Peyer's patch (tissue), 4 donors: ENCODE data around the gene CACNA1G. TPM values are rescaled to one million over a fixed set of nuclear protein-coding genes. Genes with fewer than 3 reads are reported as not detected.
A peak's percentile ranks its signal among the peaks of the same experiment; 100 is the strongest.

Source experiments
- DNase-seq, 3 donors: peaks; one replicate each; pipeline ENCODE4 v3.0.0-alpha.2; 2017 to 2019
- H3K27ac ChIP-seq, 4 donors: fragments of 200-600 bp; sonication (generic); one replicate each; pipeline ENCODE4 v1.5.1; 2016 to 2019
- H3K27me3 ChIP-seq, 2 donors: fragments of 200-600 bp; sonication (generic); one replicate each; pipeline ENCODE4 v1.5.1; 2019
- H3K36me3 ChIP-seq, 3 donors: fragments of 200-600 bp; sonication (generic); one replicate each; pipeline ENCODE4 v1.5.1; 2016 to 2019
- H3K4me1 ChIP-seq, 4 donors: fragments of 200-600 bp; sonication (generic); one replicate each; pipeline ENCODE4 v1.5.1; 2016 to 2019
- H3K4me3 ChIP-seq, 4 donors: fragments of 200-600 bp; sonication (generic); 1 replicate in 3 of 4; 2 replicates in 1 of 4; pipeline ENCODE4 v1.5.1; 2016 to 2019; ENCODE audit warnings: mild to moderate bottlenecking in 1 of 4
- H3K9me3 ChIP-seq, 4 donors: fragments of 200-600 bp; sonication (generic); one replicate each; pipeline ENCODE4 v1.5.1; 2016 to 2019; ENCODE audit warnings: mild to moderate bottlenecking in 1 of 4
- POLR2A ChIP-seq, 2 donors: fragments of 450-650 bp; IDR thresholded peaks; one replicate each; pipeline ENCODE4 v1.5.1; 2017; ENCODE audit warnings: antibody characterized with exemption in 2 of 2, mild to moderate bottlenecking in 2 of 2, moderate library complexity in 2 of 2
- total RNA-seq, 4 donors: library from RNA; depleted of rRNA; stranded (reverse); fragments of >200 nt; gene quantifications; one replicate each; pipeline ENCODE4 v1.1.0, GENCODE V29; 2016
- TF ChIP-seq, protein P1 (sequence below), 6 experiments: fragments of 450-650 bp in 4 of 6; fragments of 200-600 bp in 2 of 6; sonication (generic) in 1 of 6; IDR thresholded peaks; one replicate each; pipeline ENCODE4 v1.5.1; 2017 to 2019; ENCODE audit warnings: antibody characterized with exemption in 6 of 6, mild to moderate bottlenecking in 3 of 6, moderate library complexity in 1 of 6

The CACNA1G gene
- total RNA-seq, 4 donors from 2014 or later, result not detected

- H3K4me1 ChIP-seq, result peaks cover 0 to 12% (median 0%) of the 10 kb centered on the region in 4 donors
- H3K27me3 ChIP-seq, result no peaks in the 10 kb centered on the region
- peaks cover 0 to 19% (median 0%) of the 10 kb centered on the region in 3 donors for H3K36me3 ChIP-seq
- H3K9me3 ChIP-seq, result no peaks in the 10 kb centered on the region
- no peak for DNase-seq
- no peak for TF ChIP-seq POLR2A (IDR thresholded peaks at IDR 0.05)
- TF ChIP-seq, protein P1, sequence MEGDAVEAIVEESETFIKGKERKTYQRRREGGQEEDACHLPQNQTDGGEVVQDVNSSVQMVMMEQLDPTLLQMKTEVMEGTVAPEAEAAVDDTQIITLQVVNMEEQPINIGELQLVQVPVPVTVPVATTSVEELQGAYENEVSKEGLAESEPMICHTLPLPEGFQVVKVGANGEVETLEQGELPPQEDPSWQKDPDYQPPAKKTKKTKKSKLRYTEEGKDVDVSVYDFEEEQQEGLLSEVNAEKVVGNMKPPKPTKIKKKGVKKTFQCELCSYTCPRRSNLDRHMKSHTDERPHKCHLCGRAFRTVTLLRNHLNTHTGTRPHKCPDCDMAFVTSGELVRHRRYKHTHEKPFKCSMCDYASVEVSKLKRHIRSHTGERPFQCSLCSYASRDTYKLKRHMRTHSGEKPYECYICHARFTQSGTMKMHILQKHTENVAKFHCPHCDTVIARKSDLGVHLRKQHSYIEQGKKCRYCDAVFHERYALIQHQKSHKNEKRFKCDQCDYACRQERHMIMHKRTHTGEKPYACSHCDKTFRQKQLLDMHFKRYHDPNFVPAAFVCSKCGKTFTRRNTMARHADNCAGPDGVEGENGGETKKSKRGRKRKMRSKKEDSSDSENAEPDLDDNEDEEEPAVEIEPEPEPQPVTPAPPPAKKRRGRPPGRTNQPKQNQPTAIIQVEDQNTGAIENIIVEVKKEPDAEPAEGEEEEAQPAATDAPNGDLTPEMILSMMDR (IDR thresholded peaks at IDR 0.05), result no peak
- H3K27ac ChIP-seq, result no peak overlapping the region
- no peak overlapping the region for H3K4me3 ChIP-seq
Observed at GRCh38 chr17:50672831-50673551, 112.5 kb downstream of the CACNA1G start.

DNA sequence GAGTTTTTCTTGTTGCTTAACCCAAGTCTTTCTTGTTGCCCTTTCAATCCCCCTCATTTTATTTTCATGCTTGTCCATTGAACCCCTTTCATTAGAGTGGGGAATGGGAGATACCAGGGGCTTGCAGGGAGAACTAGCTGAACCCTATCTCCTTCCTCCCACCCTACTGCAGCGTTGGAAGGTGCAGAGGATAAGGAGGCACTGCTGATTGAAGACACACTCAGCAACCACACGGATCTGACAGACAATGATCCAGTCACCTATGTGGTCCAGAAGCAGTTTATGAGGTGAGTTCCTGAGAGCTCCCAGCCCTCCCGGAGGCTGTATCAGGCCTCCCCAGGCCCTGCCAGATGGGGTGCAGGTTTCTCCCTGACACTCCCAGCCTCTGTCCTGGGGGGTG, 114.7 kb downstream of the CACNA1G start:
- H3K27ac ChIP-seq, result peak overlapping the region in 2 of 4 donors; percentile 41 to 83
- no peak for TF ChIP-seq POLR2A (IDR thresholded peaks at IDR 0.05)
- TF ChIP-seq, protein P1 (IDR thresholded peaks at IDR 0.05), result no peak
- DNase-seq, result no peak
- H3K9me3 ChIP-seq, result no peaks in the 10 kb centered on the region
- no peaks in the 10 kb centered on the region for H3K27me3 ChIP-seq
- peaks cover 0 to 15% (median 0%) of the 10 kb centered on the region in 3 donors for H3K36me3 ChIP-seq
- H3K4me3 ChIP-seq, result no peak overlapping the region
- peaks cover 0 to 6% (median 0%) of the 10 kb centered on the region in 4 donors for H3K4me1 ChIP-seq

DNA sequence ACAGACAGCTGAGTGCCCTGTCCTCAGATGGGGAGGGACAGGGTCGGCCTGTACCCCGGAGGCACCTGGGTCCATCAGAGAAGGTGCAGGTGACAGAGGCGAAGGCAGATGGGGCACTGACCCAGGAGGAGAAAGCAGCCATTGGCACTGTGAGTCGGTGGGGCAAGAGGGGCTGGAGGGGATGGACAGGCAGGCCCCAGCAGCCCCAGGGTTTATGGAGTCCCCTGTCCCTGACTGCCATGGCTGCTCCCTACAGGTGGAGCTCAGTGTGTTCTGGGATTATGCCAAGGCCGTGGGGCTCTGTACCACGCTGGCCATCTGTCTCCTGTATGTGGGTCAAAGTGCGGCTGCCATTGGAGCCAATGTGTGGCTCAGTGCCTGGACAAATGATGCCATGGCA, 115.1 kb downstream of the CACNA1G start:
- peaks cover 0 to 13% (median 0%) of the 10 kb centered on the region in 3 donors for H3K36me3 ChIP-seq
- H3K9me3 ChIP-seq, result no peaks in the 10 kb centered on the region
- TF ChIP-seq POLR2A (IDR thresholded peaks at IDR 0.05), result no peak
- TF ChIP-seq, protein P1 (IDR thresholded peaks at IDR 0.05), result peak in 1 of 6 experiments; percentile 28
- peak in 2 of 3 donors; percentile 80 to 82 for DNase-seq
- peak overlapping the region in 2 of 4 donors; percentile 41 to 83 for H3K27ac ChIP-seq
- H3K27me3 ChIP-seq, result no peaks in the 10 kb centered on the region
- peaks cover 0 to 6% (median 0%) of the 10 kb centered on the region in 4 donors for H3K4me1 ChIP-seq
- no peak overlapping the region for H3K4me3 ChIP-seq

- H3K4me1 ChIP-seq, result peaks cover 0 to 6% (median 0%) of the 10 kb centered on the region in 4 donors
- no peak for TF ChIP-seq POLR2A (IDR thresholded peaks at IDR 0.05)
- no peak for DNase-seq
- H3K9me3 ChIP-seq, result no peaks in the 10 kb centered on the region
- H3K27me3 ChIP-seq, result no peaks in the 10 kb centered on the region
- H3K4me3 ChIP-seq, result no peak overlapping the region
- peaks cover 0 to 13% (median 0%) of the 10 kb centered on the region in 3 donors for H3K36me3 ChIP-seq
- H3K27ac ChIP-seq, result peak overlapping the region in 1 of 4 donors; percentile 83
Observed at GRCh38 chr17:50676065-50676975, 115.8 kb downstream of the CACNA1G start.

Other genes starting within 250 kb of the CACNA1G start
- gene XYLT2, start 214.6 kb upstream of the CACNA1G start, total RNA-seq, result 10 to 100 TPM; 17.7 to 41.3 (median 27.1) TPM
- 10 to 100 TPM; 14.0 to 72.8 (median 64.4) TPM for gene MRPL27, start 187.5 kb upstream of the CACNA1G start, total RNA-seq
- 10 to 100 TPM in 1 of 4 donors, 1 to 10 TPM in 2, under 1 TPM in 1; 0.53 to 23.1 (median 1.9) TPM for gene EME1, start 187.5 kb upstream of the CACNA1G start, total RNA-seq
- 10 to 100 TPM; 57.0 to 89.1 (median 73.2) TPM for gene LRRC59, start 163.2 kb upstream of the CACNA1G start, total RNA-seq
- gene ACSF2, start 134.5 kb upstream of the CACNA1G start, total RNA-seq, result 100 to 1,000 TPM; 143 to 278 (median 189) TPM
- 10 to 100 TPM in 2 of 4 donors, 1 to 10 TPM in 2; 7.4 to 24.6 (median 14.7) TPM for gene CHAD, start 91.8 kb upstream of the CACNA1G start, total RNA-seq
- 10 to 100 TPM; 24.3 to 53.4 (median 39.5) TPM for gene RSAD1, start 81.9 kb upstream of the CACNA1G start, total RNA-seq
- gene MYCBPAP, start 52.3 kb upstream of the CACNA1G start, total RNA-seq, result 1 to 10 TPM in 1 of 4 donors, under 1 TPM in 1, not detected in 2; 0.53 to 1.1 TPM
- gene EPN3, start 28.0 kb upstream of the CACNA1G start, total RNA-seq, result 10 to 100 TPM in 2 of 4 donors, 1 to 10 TPM in 2; 3.0 to 17.3 (median 13.0) TPM
- gene SPATA20, start 13.5 kb upstream of the CACNA1G start, total RNA-seq, result 100 to 1,000 TPM in 3 of 4 donors, 10 to 100 TPM in 1; 75.1 to 125 (median 110) TPM
- gene ABCC3, start 74.2 kb downstream of the CACNA1G start, total RNA-seq, result 100 to 1,000 TPM; 190 to 683 (median 305) TPM
- 10 to 100 TPM; 18.2 to 24.7 (median 21.4) TPM for gene ANKRD40, start 147.2 kb downstream of the CACNA1G start, total RNA-seq
- 1,000 to 10,000 TPM in 1 of 4 donors, 100 to 1,000 TPM in 2, 10 to 100 TPM in 1; 77.2 to 1,326 (median 139) TPM for gene LUC7L3, start 158.9 kb downstream of the CACNA1G start, total RNA-seq
- gene ANKRD40CL, start 206.8 kb downstream of the CACNA1G start, total RNA-seq, result 100 to 1,000 TPM in 3 of 4 donors, 1 to 10 TPM in 1; 9.9 to 150 (median 139) TPM